Stimulated activated CD8-positive, alpha-beta memory T cell treated with anti-CD3 and anti-CD28 coated beads, Interleukin-4, amount 100 ng/mL, for 24 hours (primary cell): ENCODE measurements around the gene CAVIN4.

Source experiments
- DNase-seq: peaks from one replicate; pipeline ENCODE4 v3.0.0-alpha.2; 2020; ENCODE audit warnings: low read depth

CAVIN4 gene

GRCh38 chr9:100577776-100578448 lies at the start of gene CAVIN4:
TSS of gene CAVIN4 (plus strand) at chr9:100578079. CDS start at chr9:100578144, 65 bp downstream.
- DNase-seq = no peak

- DNase-seq = no peak
Measured at GRCh38 chr9:100534401-100534800, 43.5 kb upstream of the CAVIN4 start.

GRCh38 chr9:100540327-100540726 lies 37.6 kb upstream of the CAVIN4 start:
- no peak for DNase-seq

- no peak for DNase-seq
Measured at GRCh38 chr9:100549048-100549447, 28.8 kb upstream of the CAVIN4 start.

GRCh38 chr9:100554935-100555401 lies 22.9 kb upstream of the CAVIN4 start:
- no peak for DNase-seq

- no peak for DNase-seq
Measured at GRCh38 chr9:100555471-100555870, 22.4 kb upstream of the CAVIN4 start.

GRCh38 chr9:100557053-100557452 lies 20.8 kb upstream of the CAVIN4 start:
- no peak for DNase-seq

GRCh38 chr9:100561256-100561655 lies 16.6 kb upstream of the CAVIN4 start:
- DNase-seq = no peak

- no peak for DNase-seq
Measured at GRCh38 chr9:100567856-100568255, 10.0 kb upstream of the CAVIN4 start.

GRCh38 chr9:100573655-100574260 lies 4.1 kb upstream of the CAVIN4 start:
- no peak for DNase-seq

GRCh38 chr9:100575006-100575405 lies 2.9 kb upstream of the CAVIN4 start:
- no peak for DNase-seq

- DNase-seq = no peak
Measured at GRCh38 chr9:100575765-100576386, 2.0 kb upstream of the CAVIN4 start.

- DNase-seq = no peak
Measured at GRCh38 chr9:100578610-100579009, 731 bp downstream of the CAVIN4 start.

- DNase-seq = no peak
Measured at GRCh38 chr9:100579665-100580064, 1.8 kb downstream of the CAVIN4 start.

- no peak for DNase-seq
Measured at GRCh38 chr9:100580257-100580656, 2.4 kb downstream of the CAVIN4 start.

- DNase-seq = no peak
Measured at GRCh38 chr9:100581081-100581480, 3.2 kb downstream of the CAVIN4 start.

- DNase-seq = no peak
Measured at GRCh38 chr9:100581661-100582060, 3.8 kb downstream of the CAVIN4 start.

GRCh38 chr9:100583014-100583802 lies 5.3 kb downstream of the CAVIN4 start:
- no peak for DNase-seq

GRCh38 chr9:100584951-100585350 lies 7.1 kb downstream of the CAVIN4 start:
- no peak for DNase-seq

GRCh38 chr9:100586093-100586492 lies 8.2 kb downstream of the CAVIN4 start:
- DNase-seq = no peak

GRCh38 chr9:100587375-100587774 lies 9.5 kb downstream of the CAVIN4 start:
- DNase-seq = no peak

GRCh38 chr9:100589582-100589981 lies 11.7 kb downstream of the CAVIN4 start:
- no peak for DNase-seq

GRCh38 chr9:100590481-100590880 lies 12.6 kb downstream of the CAVIN4 start:
- DNase-seq = no peak
